Right renal cortex interstitium (tissue), 3 donors: ENCODE measurements around the gene SNPH. TPM values are rescaled to one million over a fixed set of nuclear protein-coding genes. Genes with fewer than 3 reads are reported as not detected.
"Not testable (repeated sequence)": the region's sequence is repeated elsewhere in the genome, so short reads cannot be mapped to it uniquely, and the experiment has no call there.

Source experiments
- DNase-seq, 3 donors: peaks; one replicate each; pipeline ENCODE4 v3.0.0-alpha.2; 2013; ENCODE audit warnings: low read depth in 3 of 3, low spot score in 2 of 3
- polyA plus RNA-seq, 3 donors: library from polyadenylated mRNA; unstranded; fragments of 120-200 nt; gene quantifications; one replicate each; pipeline ENCODE4 v1.2.1, GENCODE V29; 2013; ENCODE audit not compliant: insufficient read length in 3 of 3

The SNPH gene, protein sequence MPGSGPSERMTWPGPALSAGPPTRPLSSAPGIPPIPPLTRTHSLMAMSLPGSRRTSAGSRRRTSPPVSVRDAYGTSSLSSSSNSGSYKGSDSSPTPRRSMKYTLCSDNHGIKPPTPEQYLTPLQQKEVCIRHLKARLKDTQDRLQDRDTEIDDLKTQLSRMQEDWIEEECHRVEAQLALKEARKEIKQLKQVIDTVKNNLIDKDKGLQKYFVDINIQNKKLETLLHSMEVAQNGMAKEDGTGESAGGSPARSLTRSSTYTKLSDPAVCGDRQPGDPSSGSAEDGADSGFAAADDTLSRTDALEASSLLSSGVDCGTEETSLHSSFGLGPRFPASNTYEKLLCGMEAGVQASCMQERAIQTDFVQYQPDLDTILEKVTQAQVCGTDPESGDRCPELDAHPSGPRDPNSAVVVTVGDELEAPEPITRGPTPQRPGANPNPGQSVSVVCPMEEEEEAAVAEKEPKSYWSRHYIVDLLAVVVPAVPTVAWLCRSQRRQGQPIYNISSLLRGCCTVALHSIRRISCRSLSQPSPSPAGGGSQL
- polyA plus RNA-seq, result 1 to 10 TPM; 1.8 to 3.1 (median 2.2) TPM

DNA sequence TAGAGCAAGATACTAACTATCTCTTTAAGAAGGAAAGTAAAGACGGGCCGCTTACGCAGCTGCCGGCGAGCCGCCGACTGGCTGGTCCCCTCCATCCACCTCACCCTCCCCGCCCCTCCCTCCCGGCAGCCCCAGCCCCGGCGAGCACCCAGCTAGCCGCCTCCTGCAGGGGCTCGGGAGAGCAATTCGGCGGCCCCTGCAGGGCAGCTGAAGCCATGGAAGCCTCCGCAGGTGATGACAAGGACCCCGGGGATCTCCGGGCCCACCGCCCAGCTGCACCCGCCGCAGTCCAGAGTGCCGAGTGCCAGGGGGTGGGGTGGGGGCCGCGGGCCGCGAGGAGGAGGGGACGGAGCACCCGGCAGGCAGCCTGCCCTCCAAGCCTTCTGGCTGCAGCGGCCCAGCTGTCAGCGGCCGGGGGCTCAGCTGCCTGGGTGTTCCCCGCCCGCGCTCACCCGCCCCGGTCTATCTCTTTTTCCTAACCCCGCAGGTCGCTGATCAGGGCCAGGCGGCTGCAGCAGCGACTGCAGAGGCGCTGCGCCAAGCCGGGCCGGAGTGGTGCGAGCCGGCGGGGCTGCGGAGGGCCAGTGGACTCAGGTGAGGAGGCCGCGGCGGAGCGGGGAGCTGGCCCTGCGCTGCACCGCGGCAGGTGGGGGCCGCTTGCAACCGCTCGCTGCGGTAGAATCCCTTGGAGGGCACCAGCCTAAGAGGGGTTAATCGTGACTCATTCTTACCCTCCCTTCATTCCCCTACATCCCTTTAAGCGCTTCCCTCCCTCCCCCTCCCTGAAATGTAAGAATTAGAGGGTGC, at the start of gene SNPH:
TSS of gene SNPH (plus strand) at position 128 of the 807 bp plus-strand sequence. CDS start 29,946 bp downstream, outside the sequence.
- peak in 2 of 3 donors; percentile 24 to 27 for DNase-seq

DNA sequence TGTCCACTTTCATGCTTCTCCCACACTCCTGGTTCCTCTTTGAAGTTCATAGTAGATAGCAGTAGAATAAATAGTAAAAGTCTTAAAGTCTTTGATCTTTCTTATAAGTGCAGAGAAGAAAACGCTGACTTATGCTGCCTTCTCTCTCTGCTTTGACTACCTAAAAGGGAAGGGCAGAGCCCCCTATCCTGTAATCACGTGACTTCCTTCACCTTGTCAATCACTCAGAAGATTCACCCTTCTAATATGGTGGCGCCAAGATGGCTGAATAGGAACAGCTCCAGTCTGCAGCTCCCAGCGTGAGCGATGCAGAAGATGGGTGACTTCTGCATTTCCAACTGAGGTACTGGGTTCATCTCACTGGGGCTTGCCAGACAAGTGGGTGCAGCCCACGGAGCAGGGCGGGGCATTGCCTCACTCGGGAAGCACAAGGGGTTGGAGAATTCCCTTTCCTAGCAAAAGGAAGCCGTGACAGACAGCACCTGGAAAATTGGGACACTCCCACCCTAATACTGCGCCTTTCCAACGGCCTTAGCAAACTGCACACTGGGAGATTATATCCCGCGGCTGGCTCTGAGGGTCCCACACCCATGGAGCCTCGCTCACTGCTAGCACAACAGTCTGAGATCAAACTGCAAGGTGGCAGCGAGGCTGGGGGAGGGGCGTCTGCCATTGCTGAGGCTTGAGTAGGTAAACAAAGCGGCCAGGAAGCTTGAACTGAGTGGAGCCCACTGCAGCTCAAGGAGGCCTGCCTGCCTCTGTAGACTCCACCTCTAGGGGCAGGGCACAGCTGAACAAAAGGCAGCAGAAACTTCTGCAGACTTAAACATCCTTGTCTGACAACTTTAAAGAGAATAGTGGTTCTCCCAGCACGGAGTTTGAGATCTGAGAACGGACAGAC, 49.3 kb upstream of the SNPH start:
- not testable (repeated sequence) for DNase-seq

DNA sequence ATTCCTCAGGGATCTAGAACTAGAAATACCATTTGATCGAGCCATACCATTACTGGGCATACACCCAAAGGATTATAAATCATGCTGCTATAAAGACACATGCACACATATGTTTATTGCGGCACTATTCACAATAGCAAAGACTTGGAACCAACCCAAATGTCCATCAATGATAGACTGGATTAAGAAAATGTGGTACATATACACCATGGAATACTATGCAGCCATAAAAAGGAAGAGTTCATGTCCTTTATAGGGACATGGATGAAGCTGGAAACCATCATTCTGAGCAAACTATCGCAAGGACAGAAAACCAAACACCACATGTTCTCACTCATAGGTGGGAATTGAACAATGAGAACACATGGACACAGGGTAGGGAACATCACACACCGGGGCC, 43.3 kb upstream of the SNPH start:
- not testable (repeated sequence) for DNase-seq

DNA sequence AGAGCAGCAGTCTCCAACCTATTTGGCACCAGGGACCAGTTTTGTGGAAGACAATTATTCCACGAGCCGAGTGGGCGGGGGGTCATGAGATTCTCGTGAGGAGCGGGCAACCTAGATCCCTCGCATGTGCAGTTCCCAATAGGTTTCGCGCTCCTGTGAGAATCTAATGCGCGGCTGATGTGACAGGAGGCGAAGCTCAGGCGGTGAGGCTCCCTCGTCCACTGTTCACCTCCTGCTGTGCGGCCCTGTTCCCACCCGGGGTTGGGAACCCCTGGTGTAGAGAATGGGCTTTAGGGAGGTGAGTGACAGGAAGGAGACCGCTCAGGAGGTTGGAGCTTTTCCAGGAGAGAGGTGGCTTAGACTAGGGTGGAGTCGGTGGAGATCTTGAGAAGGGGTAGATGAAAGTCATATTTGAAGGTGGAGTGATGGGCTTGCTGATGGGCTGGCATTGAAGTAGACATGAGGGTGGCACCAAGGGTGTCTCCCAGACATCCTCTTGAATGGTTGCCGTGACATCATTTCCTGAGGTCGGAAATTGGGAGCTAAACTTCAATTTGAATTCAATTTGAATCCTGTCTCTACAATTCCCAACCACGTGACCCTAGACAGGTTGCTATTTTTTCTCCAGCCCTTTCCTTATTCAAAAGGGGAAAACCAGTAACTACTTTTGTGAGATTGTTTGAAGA, 41.7 kb upstream of the SNPH start:
- no peak for DNase-seq

DNA sequence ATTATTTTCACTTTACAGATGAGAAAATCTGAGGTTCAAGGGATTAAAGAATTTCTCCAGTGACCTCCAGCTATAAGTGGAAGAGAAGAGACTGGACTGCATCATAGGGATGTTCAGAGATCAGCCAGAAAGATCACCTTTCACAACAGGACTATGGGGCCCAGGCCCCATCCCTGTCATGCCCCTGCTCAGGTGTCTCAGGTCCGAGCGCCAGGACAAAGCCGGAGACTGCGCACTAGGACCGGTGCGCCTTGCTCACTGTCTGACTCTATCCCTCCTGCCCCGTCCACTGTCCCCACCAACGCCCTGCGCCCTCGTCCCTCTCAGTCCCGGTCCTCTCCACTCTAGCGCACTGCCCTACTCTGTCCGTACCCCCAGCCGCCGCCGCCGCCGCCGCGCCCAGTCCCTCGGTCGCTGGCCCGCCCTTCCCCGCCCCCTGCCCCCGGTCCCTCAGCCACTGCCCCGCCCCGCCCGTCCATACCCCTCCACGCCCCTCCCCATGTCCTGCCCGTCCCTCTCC, 40.8 kb upstream of the SNPH start:
- no peak for DNase-seq

DNA sequence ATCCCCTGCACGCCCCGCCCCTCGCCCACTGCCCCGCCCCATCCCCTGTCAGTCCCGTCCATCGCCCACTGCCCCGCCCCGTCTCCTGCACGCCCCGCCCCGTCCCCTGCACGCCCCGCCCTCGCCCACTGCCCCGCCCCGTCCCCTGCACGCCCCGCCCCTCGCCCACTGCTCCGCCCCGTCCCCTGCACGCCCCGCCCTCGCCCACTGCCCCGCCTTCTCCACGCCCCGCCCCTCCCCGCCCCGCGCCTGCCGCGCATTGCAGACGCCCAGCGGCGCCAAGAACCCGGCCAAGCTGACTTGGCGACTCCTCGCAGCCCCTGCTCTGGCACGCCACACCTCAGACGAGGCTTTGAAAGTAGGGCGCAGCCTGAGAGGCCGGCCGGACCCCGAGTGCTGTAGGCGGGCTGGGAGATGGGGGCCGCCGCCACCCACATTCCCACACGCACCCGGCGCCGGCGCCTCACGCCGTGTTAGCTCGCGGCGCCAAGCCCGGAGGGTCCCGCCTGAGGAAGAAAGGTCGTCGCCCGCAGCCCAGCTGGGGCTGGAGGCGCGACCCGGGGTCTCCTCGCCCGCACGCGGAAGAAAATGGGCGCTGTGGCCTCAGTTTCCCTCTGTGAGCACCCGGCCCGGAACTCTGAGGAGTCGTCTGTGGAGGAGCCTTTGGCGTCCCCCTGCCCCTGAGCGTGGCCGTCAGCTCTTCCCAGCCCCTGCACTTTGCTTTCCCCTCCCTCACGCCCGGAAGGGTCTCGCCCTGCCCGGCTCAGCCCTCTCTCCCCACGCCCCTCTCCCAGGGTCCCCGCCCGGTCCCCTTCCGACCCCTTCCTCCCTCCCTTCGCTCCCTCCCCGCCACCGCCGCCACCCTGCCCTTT, 40.1 kb upstream of the SNPH start, which contains the start of gene RAD21L1:
TSS of gene RAD21L1 (plus strand) at position 262 of the 872 bp plus-strand sequence. CDS start 2,410 bp downstream, outside the sequence.
- no peak for DNase-seq

DNA sequence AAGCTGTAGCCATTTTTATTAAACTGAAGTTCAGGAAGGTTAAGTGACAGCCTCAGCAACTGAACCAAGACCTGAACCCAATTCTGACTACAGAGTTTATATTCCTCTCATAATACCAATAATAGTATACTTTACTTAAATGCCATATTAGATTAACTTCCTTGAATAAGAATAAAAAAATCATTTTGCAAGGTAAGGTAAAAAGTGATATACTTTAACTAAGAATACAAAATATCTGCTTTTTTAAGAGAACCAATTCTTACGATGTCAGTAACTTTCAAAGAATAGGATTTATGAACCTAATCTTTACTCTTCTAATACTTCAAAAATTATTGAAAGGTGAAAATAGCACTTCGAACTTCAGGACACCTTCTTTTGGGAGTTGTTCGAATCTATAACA, 36.6 kb upstream of the SNPH start:
- no peak for DNase-seq

DNA sequence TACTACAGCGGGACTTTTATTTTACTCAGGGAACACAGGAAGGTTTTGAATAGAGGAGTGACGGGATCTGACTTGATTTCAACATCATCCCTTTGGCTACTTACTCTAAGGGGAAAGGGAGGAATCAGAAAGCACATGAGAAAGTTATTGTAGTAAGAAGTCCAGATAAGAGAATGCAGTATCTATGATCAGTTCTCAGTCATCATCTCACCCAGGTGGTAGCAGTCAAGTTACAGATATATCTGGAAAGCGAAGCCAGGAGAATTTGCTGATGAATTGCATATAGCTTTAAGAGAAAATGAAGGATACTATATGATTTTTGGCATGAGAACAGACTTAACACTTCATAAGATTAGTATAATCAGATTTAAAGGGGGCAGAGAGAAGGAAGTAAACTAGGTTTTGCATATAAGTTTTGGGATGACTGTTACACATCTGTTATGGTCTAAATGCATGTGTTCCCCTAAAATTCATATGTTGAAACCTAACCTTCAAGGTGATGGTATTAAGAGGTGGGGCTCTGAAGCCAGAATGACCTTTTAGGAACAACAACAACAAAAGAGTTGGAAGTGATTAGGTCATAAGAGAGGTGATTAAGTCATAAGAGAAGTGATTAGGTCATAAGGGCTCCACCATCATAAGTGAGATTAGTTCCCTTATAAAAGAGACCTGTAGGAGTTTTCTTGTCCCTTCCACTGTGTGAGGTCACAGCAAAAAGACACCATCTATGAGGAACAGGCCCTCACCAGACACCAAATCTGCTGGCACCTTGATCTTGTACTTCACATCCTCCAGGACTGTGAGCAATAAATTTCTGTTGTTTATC, 33.6 kb upstream of the SNPH start:
- no peak for DNase-seq

DNA sequence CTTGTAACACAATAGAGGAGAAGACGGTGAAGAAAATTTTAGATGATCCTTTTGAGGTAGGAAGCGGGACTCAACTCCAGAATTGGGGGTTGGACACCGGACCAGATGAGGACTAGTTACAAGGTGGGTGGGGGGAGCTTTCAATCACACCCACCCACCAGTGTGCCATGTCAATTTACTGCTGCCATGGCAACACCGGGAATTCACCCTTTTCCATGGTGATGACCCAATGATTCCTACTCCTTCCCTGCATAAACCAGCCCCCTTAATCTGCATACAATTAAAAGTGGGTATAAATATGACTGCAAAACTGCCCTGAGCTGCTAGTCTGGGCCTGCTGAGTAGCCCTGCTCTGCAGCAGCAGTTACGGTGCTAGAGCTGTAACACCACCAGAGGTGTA, 25.5 kb upstream of the SNPH start:
- no peak for DNase-seq

DNA sequence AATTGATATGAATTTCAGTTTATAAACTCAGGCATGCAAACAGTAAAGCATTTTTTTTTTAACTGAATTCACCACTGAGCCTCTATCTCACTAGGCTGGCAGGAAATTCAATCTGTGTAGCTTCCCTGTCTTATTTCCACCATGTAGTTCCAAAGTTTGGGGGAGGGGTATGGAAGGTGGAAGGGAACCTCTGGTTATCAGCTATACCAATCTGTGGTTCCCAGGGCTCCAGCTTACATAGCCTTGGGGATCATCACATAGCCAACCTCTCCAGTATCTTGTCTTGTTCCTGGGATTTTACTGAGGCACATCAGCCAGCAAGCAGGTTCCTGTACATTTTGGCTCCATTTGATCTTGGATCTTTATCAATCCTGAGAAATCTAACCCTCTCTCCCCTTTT, 24.6 kb upstream of the SNPH start:
- no peak for DNase-seq

DNA sequence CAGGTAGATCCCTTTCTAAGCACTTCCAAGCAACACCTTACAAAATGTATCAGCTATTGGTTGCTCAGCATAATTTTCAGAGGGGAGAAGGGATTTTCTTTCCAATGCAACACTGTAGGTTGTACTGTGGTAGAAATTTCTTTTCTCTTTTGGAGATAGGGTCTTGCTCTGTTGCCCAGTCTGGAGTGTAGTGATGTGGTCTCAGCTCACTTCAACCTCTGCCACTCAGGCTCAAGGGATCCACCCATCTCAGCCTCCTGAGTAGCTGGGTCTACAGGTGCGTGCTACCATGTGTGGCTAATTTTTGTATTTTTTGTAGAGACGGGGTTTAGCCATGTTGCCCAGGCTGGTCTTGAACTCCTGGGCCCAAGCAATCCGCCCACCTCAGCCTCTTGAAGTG, 24.0 kb upstream of the SNPH start:
- DNase-seq, result no peak

DNA sequence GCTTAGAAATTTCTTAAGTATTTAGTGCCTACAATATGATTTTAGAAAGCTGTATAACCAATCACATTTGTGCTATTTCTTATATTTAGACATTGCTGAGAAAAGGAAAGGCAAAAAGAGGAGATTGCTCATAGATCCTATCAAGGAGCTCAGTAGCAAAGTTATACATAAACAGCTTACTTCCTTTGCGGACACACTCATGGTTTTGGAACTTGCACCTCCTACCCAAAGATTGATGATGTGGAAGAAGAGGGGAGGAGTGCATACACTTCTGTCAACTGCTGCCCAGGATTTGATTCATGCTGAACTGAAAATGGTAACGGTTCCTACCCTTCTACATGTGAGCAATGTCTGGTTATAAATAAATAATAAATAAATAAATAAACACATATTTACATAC, 23.6 kb upstream of the SNPH start:
- no peak for DNase-seq

DNA sequence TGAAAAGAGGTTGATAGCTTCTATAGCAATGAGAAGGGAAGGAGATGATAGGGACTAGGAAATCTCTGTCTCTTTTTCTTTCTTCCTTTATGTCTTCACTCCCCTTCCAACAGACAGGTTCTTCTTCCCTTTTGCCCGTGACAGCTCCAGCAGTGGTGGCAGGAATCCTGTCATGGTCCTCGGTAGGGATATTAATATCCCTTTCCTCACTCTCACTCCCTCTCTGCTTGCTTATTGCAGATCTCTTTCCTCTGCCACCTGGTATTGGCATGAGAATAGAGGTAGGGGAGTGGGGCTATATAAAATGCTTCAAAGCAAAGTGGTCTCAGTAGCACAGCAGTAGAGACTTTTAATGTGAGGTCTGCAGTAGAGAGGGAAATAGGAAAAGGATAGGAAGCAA, 20.5 kb upstream of the SNPH start:
- DNase-seq, result no peak

DNA sequence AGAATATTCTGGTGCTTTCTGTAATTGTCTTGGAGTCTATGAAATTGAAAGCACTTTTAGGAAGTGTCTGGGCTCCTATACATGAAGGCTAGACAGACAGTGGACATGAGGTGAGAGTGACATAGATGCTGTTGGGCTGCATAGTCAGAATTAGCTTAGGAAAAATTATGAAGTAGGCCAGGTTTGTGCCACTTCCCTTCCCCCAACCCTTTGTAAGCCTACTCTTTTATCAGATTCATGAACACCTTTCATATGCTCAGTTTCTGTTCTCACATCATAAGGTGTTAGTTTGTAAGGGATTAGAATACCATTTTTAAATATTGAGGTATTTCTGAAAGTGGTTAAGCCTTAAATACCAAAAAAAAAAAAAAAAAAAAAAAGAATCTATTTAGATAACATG, 18.4 kb upstream of the SNPH start:
- DNase-seq, result no peak

DNA sequence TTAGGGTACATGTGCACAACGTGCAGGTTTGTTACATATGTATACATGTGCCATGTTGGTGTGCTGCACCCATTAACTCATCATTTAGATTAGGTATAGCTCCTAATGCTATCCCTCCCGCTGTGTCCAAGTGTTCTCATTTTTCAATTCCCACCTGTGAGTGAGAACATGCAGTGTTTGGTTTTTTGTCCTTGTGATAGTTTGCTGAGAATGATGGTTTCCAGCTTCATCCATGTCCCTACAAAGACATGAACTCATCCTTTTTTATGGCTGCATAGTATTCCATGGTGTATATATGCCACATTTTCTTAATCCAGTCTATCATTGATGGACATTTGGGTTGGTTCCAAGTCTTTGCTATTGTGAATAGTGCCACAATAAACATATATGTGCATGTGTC, 15.8 kb upstream of the SNPH start:
- not testable (repeated sequence) for DNase-seq

DNA sequence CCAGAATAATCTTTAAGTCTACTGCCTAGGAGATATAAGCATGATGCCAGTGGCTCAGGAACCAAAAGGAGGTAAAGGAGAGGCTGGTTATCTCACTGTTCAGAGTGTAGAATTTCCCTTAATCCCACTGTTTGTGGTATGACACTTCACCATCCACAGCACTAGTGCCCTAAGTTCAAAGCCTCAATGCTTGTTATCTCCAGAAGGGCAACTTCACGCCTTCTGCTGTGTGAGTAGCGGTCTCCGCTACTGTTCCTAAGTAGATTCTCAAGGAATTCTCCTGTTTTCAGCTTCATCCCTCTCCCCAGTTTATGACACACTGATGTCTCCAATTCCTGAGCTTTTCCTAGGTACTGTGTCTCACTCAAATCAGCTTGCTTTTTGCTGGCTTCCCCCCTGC, 13.7 kb upstream of the SNPH start:
- no peak for DNase-seq

DNA sequence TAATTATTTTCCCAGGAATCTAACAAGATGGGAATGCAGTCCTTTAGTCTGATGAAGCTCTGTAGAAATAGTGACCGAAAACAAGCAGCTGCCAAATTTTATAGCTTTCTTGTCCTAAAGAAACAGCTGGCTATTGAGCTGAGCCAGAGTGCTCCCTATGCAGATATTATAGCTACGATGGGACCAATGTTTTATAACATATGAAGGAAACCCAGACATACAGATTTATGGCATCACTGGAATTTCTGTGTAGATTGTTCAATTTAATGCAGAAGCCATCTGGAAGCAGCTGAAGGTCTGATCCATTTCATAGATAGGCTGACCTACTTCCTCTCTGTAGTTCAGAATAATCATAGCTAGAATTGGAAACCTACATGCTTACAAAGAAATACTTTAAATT, 11.8 kb upstream of the SNPH start:
- DNase-seq, result no peak

DNA sequence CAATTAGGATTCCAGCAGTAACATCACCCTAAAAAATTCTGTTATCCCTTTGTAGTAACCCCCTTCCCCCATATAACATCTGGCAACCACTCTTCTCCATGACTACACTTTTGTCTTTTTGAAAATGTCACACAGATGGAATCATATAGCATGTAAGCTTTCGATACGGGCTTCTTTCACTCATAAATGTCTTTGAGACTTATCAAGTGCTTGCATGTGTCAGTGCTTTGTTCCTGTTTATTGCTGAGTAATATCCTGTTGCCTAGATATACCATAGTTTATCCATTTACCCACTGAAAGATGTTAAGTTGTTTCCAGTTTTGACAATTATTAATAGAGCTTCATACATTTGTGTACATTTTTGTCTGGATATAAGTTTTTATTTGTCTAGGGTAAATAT, 10.4 kb upstream of the SNPH start:
- DNase-seq, result no peak
